NOMO-1 (cell line): ENCODE measurements around the gene YIF1B.

Experiments
- DNase-seq, 2 experiments: peaks; one replicate each; lab custom pipeline; 2025; ENCODE audit not compliant: unreplicated experiment in 2 of 2; lab: John Stamatoyannopoulos, UW

The YIF1B gene

GRCh38 chr19:38307076-38307475, 8.7 kb downstream of the YIF1B start:
- no peak for DNase-seq

GRCh38 chr19:38306236-38306635, 9.5 kb downstream of the YIF1B start:
- no peak for DNase-seq

GRCh38 chr19:38304866-38305429, 10.8 kb downstream of the YIF1B start:
- no peak for DNase-seq

GRCh38 chr19:38304352-38304865, 11.3 kb downstream of the YIF1B start:
- no peak for DNase-seq

- DNase-seq: no peak
Observed at GRCh38 chr19:38303517-38304351, 12.0 kb downstream of the YIF1B start, which contains the start of gene C19orf33. Gene C19orf33 (plus strand): TSS chr19:38304251. CDS start chr19:38304262, 11 bp downstream.

GRCh38 chr19:38298821-38299680, 16.7 kb downstream of the YIF1B start:
- DNase-seq: no peak

- DNase-seq: no peak
Observed at GRCh38 chr19:38294090-38294489, 21.7 kb downstream of the YIF1B start.

GRCh38 chr19:38293281-38293680, 22.5 kb downstream of the YIF1B start:
- DNase-seq: no peak

GRCh38 chr19:38291855-38292254, 23.9 kb downstream of the YIF1B start:
- DNase-seq: no peak

GRCh38 chr19:38290631-38291147, 25.1 kb downstream of the YIF1B start:
- DNase-seq: no peak

- DNase-seq: no peak
Observed at GRCh38 chr19:38289955-38290354, 25.8 kb downstream of the YIF1B start.

- DNase-seq: no peak
Observed at GRCh38 chr19:38288123-38288855, 27.5 kb downstream of the YIF1B start.

GRCh38 chr19:38287604-38288003, 28.1 kb downstream of the YIF1B start:
- peak; percentile 64 to 91 for DNase-seq

GRCh38 chr19:38285567-38285966, 30.2 kb downstream of the YIF1B start:
- no peak for DNase-seq

- peak; percentile 29 to 45 for DNase-seq
Observed at GRCh38 chr19:38284422-38284821, 31.3 kb downstream of the YIF1B start.

- no peak for DNase-seq
Observed at GRCh38 chr19:38283271-38283670, 32.5 kb downstream of the YIF1B start.

- no peak for DNase-seq
Observed at GRCh38 chr19:38281811-38282566, 33.8 kb downstream of the YIF1B start.

GRCh38 chr19:38280030-38280921, 35.5 kb downstream of the YIF1B start:
- DNase-seq: no peak
